Measurements from ENCODE around the gene ACACB.

Gene ACACB

DNA sequence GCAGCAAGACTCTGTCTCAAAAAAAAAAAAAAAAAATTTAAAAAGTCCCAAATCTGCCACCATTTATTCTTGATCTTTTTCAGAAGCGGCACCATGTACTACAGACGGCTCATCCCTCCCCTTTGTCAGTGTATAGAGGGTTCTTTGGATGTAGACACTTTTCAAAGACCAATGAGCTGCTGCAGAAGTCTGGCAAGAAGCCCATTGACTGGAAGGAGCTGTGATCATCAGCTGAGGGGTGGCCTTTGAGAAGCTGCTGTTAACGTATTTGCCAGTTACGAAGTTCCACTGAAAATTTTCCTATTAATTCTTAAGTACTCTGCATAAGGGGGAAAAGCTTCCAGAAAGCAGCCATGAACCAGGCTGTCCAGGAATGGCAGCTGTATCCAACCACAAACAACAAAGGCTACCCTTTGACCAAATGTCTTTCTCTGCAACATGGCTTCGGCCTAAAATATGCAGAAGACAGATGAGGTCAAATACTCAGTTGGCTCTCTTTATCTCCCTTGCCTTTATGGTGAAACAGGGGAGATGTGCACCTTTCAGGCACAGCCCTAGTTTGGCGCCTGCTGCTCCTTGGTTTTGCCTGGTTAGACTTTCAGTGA lies 6.5 kb upstream of the ACACB start:
- no peak for DNase-seq (ENCODE audit: low read depth, low spot score)

DNA sequence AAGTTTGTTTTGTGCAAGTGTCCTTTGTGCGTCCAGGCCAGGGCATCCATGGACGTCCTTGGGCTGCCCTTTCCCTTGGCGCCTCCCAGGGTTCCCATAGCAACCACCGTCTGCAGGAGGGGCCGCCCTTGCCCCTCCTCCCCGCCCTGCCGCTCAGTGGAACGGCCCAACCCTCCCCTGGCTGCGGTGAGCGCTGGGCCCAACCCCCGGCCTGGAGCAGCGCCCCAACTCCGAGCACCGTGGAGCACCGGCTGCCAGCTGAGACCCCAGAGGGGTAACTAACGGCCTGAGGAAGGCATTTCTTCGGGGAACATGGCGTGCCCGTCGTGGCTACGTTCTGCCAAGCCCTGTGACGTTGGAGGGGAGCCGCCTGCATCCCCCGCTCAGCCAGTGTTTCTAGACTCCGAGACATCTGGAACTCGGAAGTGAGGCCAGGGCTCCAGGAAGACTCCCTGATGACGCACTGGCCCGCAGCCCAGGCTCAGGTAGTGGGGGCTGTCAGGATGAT lies 5.3 kb upstream of the ACACB start:
- peak; percentile 87 for DNase-seq (ENCODE audit: low read depth, low spot score)

GRCh38 chr12:109112720-109113465 lies 3.5 kb upstream of the ACACB start:
- no peak for DNase-seq (ENCODE audit: low read depth, low spot score)

GRCh38 chr12:109113661-109114321 lies 2.6 kb upstream of the ACACB start:
- no peak for DNase-seq (ENCODE audit: low read depth, low spot score)

- no peak for DNase-seq (ENCODE audit: low read depth, low spot score)
These were observed 1.7 kb upstream of the ACACB start for GRCh38 chr12:109114644-109115043.

DNA sequence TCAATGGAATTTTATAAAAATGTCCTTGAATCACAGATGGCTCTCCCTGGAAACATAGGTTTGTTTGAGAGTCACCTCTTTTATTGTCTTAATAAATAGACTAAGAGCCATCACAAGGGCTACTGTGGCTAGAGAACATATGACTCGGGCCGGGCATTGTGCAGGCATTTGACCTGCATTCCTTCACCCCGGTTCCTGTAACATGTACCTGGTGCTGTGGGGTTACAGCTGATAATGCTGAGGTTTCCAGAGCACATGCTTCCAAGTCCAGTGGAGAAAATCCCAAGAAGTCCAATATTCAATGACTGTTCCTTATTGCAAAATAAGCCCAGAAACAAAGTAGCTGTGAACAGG lies 1.0 kb upstream of the ACACB start:
- no peak for DNase-seq (ENCODE audit: low read depth, low spot score)

- DNase-seq (ENCODE audit: low read depth, low spot score): no peak
These were observed 193 bp downstream of the ACACB start for GRCh38 chr12:109116611-109116949.

GRCh38 chr12:109120095-109120494 lies 3.7 kb downstream of the ACACB start:
- no peak for DNase-seq (ENCODE audit: low read depth, low spot score)

GRCh38 chr12:109120557-109120956 lies 4.2 kb downstream of the ACACB start:
- no peak for DNase-seq (ENCODE audit: low read depth, low spot score)

GRCh38 chr12:109121346-109121880 lies 5.0 kb downstream of the ACACB start:
- DNase-seq (ENCODE audit: low read depth, low spot score): no peak

- DNase-seq (ENCODE audit: low read depth, low spot score): no peak
These were observed 8.7 kb downstream of the ACACB start for GRCh38 chr12:109124878-109125648.

- DNase-seq (ENCODE audit: low read depth, low spot score): no peak
These were observed 9.4 kb downstream of the ACACB start for GRCh38 chr12:109125791-109126190.

GRCh38 chr12:109126784-109127183 lies 10.4 kb downstream of the ACACB start:
- DNase-seq (ENCODE audit: low read depth, low spot score): no peak

GRCh38 chr12:109127533-109128242 lies 11.3 kb downstream of the ACACB start:
- no peak for DNase-seq (ENCODE audit: low read depth, low spot score)

DNA sequence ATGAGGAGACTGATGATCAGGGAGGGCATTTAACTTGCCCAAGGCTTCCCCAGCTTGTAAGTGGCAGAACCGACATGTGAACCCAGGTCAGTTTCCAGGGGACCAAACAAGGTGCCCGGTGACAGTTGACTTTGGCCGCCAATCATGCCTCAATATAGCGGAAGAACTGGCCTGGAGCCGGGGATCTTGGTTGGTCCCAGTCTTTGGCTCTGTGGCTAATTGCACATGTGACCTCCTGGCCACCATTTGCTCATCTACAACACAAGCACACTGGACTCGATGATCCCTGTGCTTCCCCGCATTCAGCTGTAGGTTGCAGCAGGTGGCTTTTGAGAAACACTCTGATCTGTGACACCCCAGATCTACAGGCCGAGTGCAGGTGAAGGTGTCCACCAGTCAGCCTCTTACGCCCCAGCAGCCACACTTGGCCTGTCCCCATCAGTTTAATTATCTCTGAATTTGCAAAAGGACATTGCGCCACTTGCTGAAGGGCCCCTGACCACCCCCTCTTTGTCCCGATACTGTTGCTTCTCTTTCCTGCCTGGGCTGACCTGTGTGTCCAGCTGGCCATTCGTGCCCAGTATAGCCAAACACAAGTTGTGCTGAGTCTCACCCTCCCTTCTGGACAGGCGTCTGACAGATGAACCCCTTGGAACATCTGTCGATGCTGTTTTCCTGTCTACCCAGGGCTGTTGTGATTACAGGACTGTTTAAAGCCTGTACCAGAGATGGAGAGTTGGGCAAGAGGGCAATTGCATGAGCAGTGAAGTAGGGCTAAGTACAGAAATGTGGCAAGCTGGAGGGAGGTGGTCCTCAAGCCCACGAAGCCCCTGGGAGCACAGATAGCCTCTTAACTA lies 14.1 kb downstream of the ACACB start:
- DNase-seq (ENCODE audit: low read depth, low spot score): no peak

DNA sequence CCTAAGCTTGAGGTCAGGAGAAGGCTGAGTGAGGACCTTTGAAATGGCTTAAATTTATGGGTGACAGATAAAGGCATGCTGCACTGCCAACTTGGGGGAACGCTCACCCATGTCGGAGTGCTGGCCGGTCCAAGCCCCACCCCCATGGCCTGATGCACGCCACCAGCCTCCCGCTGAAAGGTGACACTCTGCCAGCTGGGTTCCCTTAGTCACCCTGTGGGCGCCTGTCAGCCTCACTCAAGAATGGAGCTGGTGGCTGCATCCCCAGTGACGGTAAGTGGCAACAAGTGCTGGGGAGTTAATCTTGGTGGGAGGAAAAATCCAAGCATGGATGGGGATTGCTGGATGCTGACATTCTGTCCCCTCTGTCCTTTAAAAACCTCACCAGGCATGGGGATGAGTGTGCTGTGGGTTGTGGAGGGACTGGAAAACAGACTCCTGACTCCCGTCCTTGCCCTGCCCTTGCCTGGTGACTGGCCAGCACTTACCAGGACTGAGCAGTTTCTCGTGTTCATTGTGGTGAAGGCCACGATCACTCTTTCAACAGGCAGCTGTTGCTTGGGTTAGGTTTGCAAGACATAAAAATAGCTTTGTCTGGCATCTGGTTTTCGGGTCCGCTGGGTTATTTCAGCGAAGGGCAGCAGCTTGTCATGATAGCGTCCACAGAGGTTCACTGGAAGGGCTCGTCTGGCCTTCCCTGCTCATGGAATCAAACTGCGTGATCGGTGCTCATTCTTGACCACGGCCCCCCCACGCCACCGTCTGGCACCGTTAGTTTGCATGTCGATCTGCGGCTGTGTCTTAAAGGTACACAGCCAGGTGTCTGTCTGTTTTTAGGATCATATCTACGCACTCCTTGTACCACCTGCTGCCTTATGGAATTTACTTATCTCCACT lies 15.0 kb downstream of the ACACB start:
- DNase-seq (ENCODE audit: low read depth, low spot score): no peak

GRCh38 chr12:109134186-109134917 lies 18.0 kb downstream of the ACACB start:
- DNase-seq (ENCODE audit: low read depth, low spot score): peak; percentile 55

- DNase-seq (ENCODE audit: low read depth, low spot score): no peak
These were observed 20.7 kb downstream of the ACACB start for GRCh38 chr12:109137055-109137454.

GRCh38 chr12:109139360-109139759 lies 23.0 kb downstream of the ACACB start:
- no peak for DNase-seq (ENCODE audit: low read depth, low spot score)
